Left renal cortex interstitium (tissue), 4 donors: ENCODE measurements around the gene TAS2R50. TPM values are rescaled to one million over a fixed set of nuclear protein-coding genes. Genes with fewer than 3 reads are reported as not detected.

Experiments
- DNase-seq, 4 donors: peaks; one replicate each; pipeline ENCODE4 v3.0.0-alpha.2; 2013; ENCODE audit warnings: low read depth in 4 of 4, low spot score in 2 of 4, missing footprints in 1 of 4
- polyA plus RNA-seq, 4 donors: library from polyadenylated mRNA; unstranded; fragments of 120-200 nt; gene quantifications; one replicate each; pipeline ENCODE4 v1.2.1, GENCODE V29; 2013; ENCODE audit not compliant: insufficient read length in 4 of 4

TAS2R50 gene
- polyA plus RNA-seq, 4 donors: 0.14 TPM; not detected in 3

- no peak for DNase-seq
Measured at GRCh38 chr12:10956085-10956484, 30.6 kb downstream of the TAS2R50 start.

GRCh38 chr12:10952645-10953044 lies 34.1 kb downstream of the TAS2R50 start:
- DNase-seq: no peak

DNA sequence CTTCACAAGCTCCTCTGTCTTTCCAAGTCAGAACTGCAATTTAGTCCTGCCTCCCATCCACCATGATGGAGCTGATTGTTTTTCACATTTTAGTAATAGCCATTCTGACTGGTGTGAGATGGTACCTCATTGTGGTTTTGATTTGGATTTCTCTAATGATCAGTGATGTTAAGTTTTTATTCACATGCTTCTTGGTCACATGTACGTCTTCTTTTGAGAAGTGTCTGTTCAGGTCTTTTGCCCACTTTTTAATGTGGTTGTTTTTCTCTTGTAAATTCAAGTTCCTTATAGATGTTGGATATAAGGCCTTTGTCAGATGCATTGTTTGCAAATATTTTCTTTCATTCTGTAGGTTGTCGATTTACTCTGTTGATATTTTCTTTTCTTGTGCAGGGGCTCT lies 43.5 kb downstream of the TAS2R50 start:
- DNase-seq: no peak

DNA sequence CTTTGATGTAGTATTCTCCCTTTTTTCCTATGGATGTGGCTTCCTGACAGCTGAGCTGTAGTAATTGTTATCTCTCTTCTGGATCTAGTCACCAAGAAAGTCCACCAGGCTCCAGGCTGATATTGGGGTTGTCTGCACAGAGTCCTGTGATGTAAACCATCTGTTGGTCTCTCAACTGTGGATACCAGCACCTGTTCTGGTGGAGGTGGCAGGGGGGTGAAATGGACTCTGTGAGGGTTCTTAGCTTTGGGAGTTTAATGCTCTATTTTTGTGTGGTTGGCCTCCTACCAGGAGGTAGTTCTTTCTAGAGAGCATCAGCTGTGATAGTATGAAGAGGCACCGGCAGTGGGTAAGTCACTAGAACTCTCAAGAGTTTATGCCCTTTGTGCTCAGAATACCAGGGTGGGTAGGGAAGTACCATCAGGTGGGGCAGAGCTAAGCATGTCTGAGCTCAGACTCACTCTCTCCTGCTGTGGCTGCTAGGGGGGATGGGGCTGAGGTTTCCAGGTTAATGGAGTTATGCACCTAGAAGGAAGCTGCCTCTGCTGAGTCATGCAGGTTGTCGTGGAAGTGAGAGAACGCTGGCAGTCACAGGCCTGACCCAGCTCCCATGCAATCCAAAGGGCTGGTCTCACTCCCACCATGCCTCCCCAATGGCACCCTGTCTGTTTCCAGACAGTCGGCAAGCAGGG lies 44.6 kb downstream of the TAS2R50 start:
- DNase-seq: no peak

DNA sequence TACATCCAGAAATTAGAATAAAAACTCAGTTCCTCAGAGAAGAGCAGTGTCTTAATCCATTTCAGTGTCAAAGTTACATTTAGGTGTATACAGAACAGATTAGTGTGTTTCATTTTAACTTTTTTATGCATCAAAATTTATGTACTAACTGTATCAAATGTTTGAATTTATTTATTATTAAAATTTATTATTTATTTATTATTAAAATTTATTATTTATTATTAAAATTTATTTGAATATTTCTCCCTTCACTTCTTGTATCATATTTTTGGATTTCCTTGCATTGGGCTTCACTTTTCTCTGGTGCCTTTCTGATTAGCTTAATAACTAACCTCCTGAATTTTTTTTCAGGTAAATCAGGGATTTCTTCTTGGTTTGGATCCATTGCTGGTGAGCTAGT lies 45.3 kb downstream of the TAS2R50 start:
- DNase-seq: no peak

GRCh38 chr12:10940389-10940788 lies 46.3 kb downstream of the TAS2R50 start:
- DNase-seq: no peak

- DNase-seq: no peak
Measured at GRCh38 chr12:10939163-10939562, 47.5 kb downstream of the TAS2R50 start, which contains the start of gene TAS2R14. TSS of gene TAS2R14 (minus strand) at chr12:10939263. CDS start at chr12:10939207, 56 bp downstream.

GRCh38 chr12:10936506-10936905 lies 50.2 kb downstream of the TAS2R50 start:
- no peak for DNase-seq

Other genes starting within 250 kb of the TAS2R50 start
- not detected for gene TAS2R7, start 184.3 kb downstream of the TAS2R50 start, polyA plus RNA-seq
- not detected for gene TAS2R8, start 179.6 kb downstream of the TAS2R50 start, polyA plus RNA-seq
- gene TAS2R9, start 176.7 kb downstream of the TAS2R50 start, polyA plus RNA-seq: under 1 TPM in 1 of 4 donors, not detected in 3; 0.09 TPM
- gene TAS2R10, start 160.6 kb downstream of the TAS2R50 start, polyA plus RNA-seq: 1 to 10 TPM in 3 of 4 donors, under 1 TPM in 1; 0.65 to 3.4 (median 1.7) TPM
- 10 to 100 TPM in 2 of 4 donors, 1 to 10 TPM in 2; 4.0 to 15.1 (median 8.7) TPM for gene PRR4, start 137.4 kb downstream of the TAS2R50 start, polyA plus RNA-seq
- gene PRH1, start 102.7 kb downstream of the TAS2R50 start, polyA plus RNA-seq: 10 to 100 TPM; 13.8 to 18.5 (median 15.5) TPM
- gene TAS2R13, start 77.3 kb downstream of the TAS2R50 start, polyA plus RNA-seq: under 1 TPM in 2 of 4 donors, not detected in 2; 0.19 to 0.21 TPM
- under 1 TPM; 0.32 to 0.99 (median 0.57) TPM for gene PRH2, start 57.7 kb downstream of the TAS2R50 start, polyA plus RNA-seq
- gene TAS2R14, start 47.6 kb downstream of the TAS2R50 start, polyA plus RNA-seq: 1 to 10 TPM; 2.1 to 5.8 (median 3.4) TPM
- gene TAS2R20, start 11.4 kb upstream of the TAS2R50 start, polyA plus RNA-seq: 1 to 10 TPM in 3 of 4 donors, under 1 TPM in 1; 0.38 to 4.1 (median 1.8) TPM
- 1 to 10 TPM in 2 of 4 donors, under 1 TPM in 2; 0.79 to 2.1 (median 1.3) TPM for gene TAS2R19, start 35.7 kb upstream of the TAS2R50 start, polyA plus RNA-seq
- 1 to 10 TPM in 3 of 4 donors, under 1 TPM in 1; 0.71 to 2.0 (median 1.6) TPM for gene TAS2R31, start 44.5 kb upstream of the TAS2R50 start, polyA plus RNA-seq
- under 1 TPM in 3 of 4 donors, not detected in 1; 0.14 to 0.24 (median 0.23) TPM for gene TAS2R46, start 75.4 kb upstream of the TAS2R50 start, polyA plus RNA-seq
- under 1 TPM in 3 of 4 donors, not detected in 1; 0.31 to 0.81 (median 0.66) TPM for gene TAS2R43, start 105.4 kb upstream of the TAS2R50 start, polyA plus RNA-seq
- gene TAS2R30, start 147.7 kb upstream of the TAS2R50 start, polyA plus RNA-seq: under 1 TPM in 3 of 4 donors, not detected in 1; 0.16 to 0.26 (median 0.22) TPM
- 10 to 100 TPM; 16.5 to 18.3 (median 17.7) TPM for gene SMIM10L1, start 184.3 kb upstream of the TAS2R50 start, polyA plus RNA-seq
- gene TAS2R42, start 200.0 kb upstream of the TAS2R50 start, polyA plus RNA-seq: under 1 TPM in 1 of 4 donors, not detected in 3; 0.17 TPM